H9 (cell line): ENCODE data around the gene CLPSL1. TPM values are rescaled to one million over a fixed set of nuclear protein-coding genes. Genes with fewer than 3 reads are reported as not detected.
"Not testable (repeated sequence)": the region's sequence is repeated elsewhere in the genome, so short reads cannot be mapped to it uniquely, and the experiment has no call there.

Experiments
- DNase-seq: peaks from one replicate; pipeline ENCODE4 v3.0.0-alpha.2; 2017
- H2AFZ ChIP-seq: one replicate; pipeline ENCODE4 v1.6.1; 2013; ENCODE audit warnings: mild to moderate bottlenecking, low read length, control low read depth, moderate library complexity
- H2AK5ac ChIP-seq: 2 replicates; pipeline ENCODE4 v1.6.1; 2013; ENCODE audit warnings: low read length, control low read depth, mixed read lengths; ENCODE audit not compliant: insufficient read length
- H2BK120ac ChIP-seq: one replicate; pipeline ENCODE4 v1.6.1; 2013; ENCODE audit warnings: low read depth, mild to moderate bottlenecking, low read length, control low read depth, inconsistent platforms; ENCODE audit not compliant: poor library complexity, severe bottlenecking
- H2BK12ac ChIP-seq: 2 replicates; pipeline ENCODE4 v1.6.1; 2013; ENCODE audit warnings: low read length, control low read depth, mixed read lengths, low read depth; ENCODE audit not compliant: insufficient read length
- H2BK15ac ChIP-seq: 2 replicates; pipeline ENCODE4 v1.6.1; 2013; ENCODE audit warnings: low read depth, low read length, control low read depth
- H2BK20ac ChIP-seq: one replicate; pipeline ENCODE4 v1.6.1; 2013; ENCODE audit warnings: low read depth, mild to moderate bottlenecking, low read length, control low read depth, inconsistent platforms; ENCODE audit not compliant: poor library complexity, severe bottlenecking
- H2BK5ac ChIP-seq: 2 replicates; pipeline ENCODE4 v1.6.1; 2013; ENCODE audit warnings: low read length, control low read depth, mixed read lengths; ENCODE audit not compliant: insufficient read length
- H3K14ac ChIP-seq: 2 replicates; pipeline ENCODE4 v1.6.1; 2013; ENCODE audit warnings: low read length, control low read depth; ENCODE audit not compliant: insufficient read depth
- H3K18ac ChIP-seq: 2 replicates; pipeline ENCODE4 v1.6.1; 2013; ENCODE audit warnings: low read depth, mild to moderate bottlenecking, mixed read lengths, low read length, control low read depth; ENCODE audit not compliant: insufficient read length
- H3K23ac ChIP-seq: 2 replicates; pipeline ENCODE4 v1.6.1; 2013; ENCODE audit warnings: low read length, control low read depth, mixed read lengths, low read depth; ENCODE audit not compliant: insufficient read length
- H3K23me2 ChIP-seq: 2 replicates; pipeline ENCODE4 v1.6.1; 2013; ENCODE audit warnings: low read depth, mild to moderate bottlenecking, mixed read lengths, low read length, control low read depth; ENCODE audit not compliant: insufficient read length, poor library complexity, severe bottlenecking
- H3K27ac ChIP-seq: 2 replicates; pipeline ENCODE4 v1.5.1; 2013; ENCODE audit warnings: low read length, control low read depth, mixed read lengths, low read depth; ENCODE audit not compliant: insufficient read length
- H3K27me3 ChIP-seq: 2 replicates; pipeline ENCODE4 v1.6.1; 2013; ENCODE audit warnings: low read length, control low read depth, inconsistent platforms; ENCODE audit not compliant: insufficient read depth
- H3K4ac ChIP-seq: 2 replicates; pipeline ENCODE4 v1.6.1; 2013; ENCODE audit warnings: low read depth, mild to moderate bottlenecking, control low read depth, inconsistent platforms, low read length, moderate library complexity
- H3K4me1 ChIP-seq: 2 replicates; pipeline ENCODE4 v1.6.1; 2013; ENCODE audit warnings: low read length, control low read depth, inconsistent platforms; ENCODE audit not compliant: insufficient read depth
- H3K4me2 ChIP-seq: 2 replicates; pipeline ENCODE4 v1.6.1; 2013; ENCODE audit warnings: low read length, control low read depth, mixed read lengths; ENCODE audit not compliant: insufficient read length, insufficient read depth
- H3K56ac ChIP-seq: 2 replicates; pipeline ENCODE4 v1.6.1; 2013; ENCODE audit warnings: low read depth, mild to moderate bottlenecking, mixed read lengths, low read length, control low read depth; ENCODE audit not compliant: insufficient read length
- H3K79me1 ChIP-seq: 2 replicates; pipeline ENCODE4 v1.6.1; 2013; ENCODE audit warnings: low read depth, mild to moderate bottlenecking, moderate library complexity, low read length, control low read depth, inconsistent platforms; ENCODE audit not compliant: insufficient read depth, poor library complexity, severe bottlenecking
- H3K79me2 ChIP-seq: 2 replicates; pipeline ENCODE4 v1.6.1; 2013; ENCODE audit warnings: low read length, control low read depth, inconsistent platforms; ENCODE audit not compliant: insufficient read depth
- H3K9ac ChIP-seq: 2 replicates; pipeline ENCODE4 v1.6.1; 2013; ENCODE audit warnings: low read length, control low read depth, mixed read lengths; ENCODE audit not compliant: insufficient read length; ENCODE audit errors: extremely low read depth
- H3K9me3 ChIP-seq: one replicate; pipeline ENCODE4 v1.6.1; 2013; ENCODE audit warnings: low read depth, low read length, inconsistent platforms; ENCODE audit not compliant: control insufficient read depth
- H3T11ph ChIP-seq: one replicate; pipeline ENCODE4 v1.6.1; 2013; ENCODE audit warnings: mild to moderate bottlenecking, low read length, control low read depth, inconsistent platforms
- H4K20me1 ChIP-seq: one replicate; pipeline ENCODE4 v1.6.1; 2013; ENCODE audit not compliant: control insufficient read depth, insufficient read length, insufficient read depth
- H4K5ac ChIP-seq: 2 replicates; pipeline ENCODE4 v1.6.1; 2013; ENCODE audit warnings: low read depth, mild to moderate bottlenecking, mixed read lengths, low read length, control low read depth; ENCODE audit not compliant: insufficient read length
- H4K8ac ChIP-seq: replicated peaks from 2 replicates; pipeline ENCODE4 v1.6.1; 2013; ENCODE audit warnings: low read length, control low read depth, mixed read lengths, low read depth; ENCODE audit not compliant: insufficient read length
- H4K91ac ChIP-seq: 2 replicates; pipeline ENCODE4 v1.6.1; 2013; ENCODE audit warnings: low read depth, mild to moderate bottlenecking, moderate library complexity, mixed read lengths, low read length, control low read depth; ENCODE audit not compliant: insufficient read length
- H3K27ac Mint-ChIP-seq, 3 experiments: 2 replicates in 2 of 3; 3 replicates in 1 of 3; pipeline ENCODE4 v1.8.0; 2020 to 2021; ENCODE audit warnings: mixed read lengths in 3 of 3, mild to moderate bottlenecking in 1 of 3, moderate library complexity in 1 of 3
- H3K27me3 Mint-ChIP-seq: 2 replicates; pipeline ENCODE4 v1.8.0; 2021; ENCODE audit warnings: low read depth, mild to moderate bottlenecking, moderate library complexity, mixed read lengths
- H3K36me3 Mint-ChIP-seq, 3 experiments: 2 replicates in 2 of 3; 3 replicates in 1 of 3; pipeline ENCODE4 v1.8.0; 2020 to 2021; ENCODE audit warnings: low read depth in 3 of 3, mixed read lengths in 3 of 3; ENCODE audit not compliant: insufficient read depth in 1 of 3
- H3K4me1 Mint-ChIP-seq, 2 experiments: 2 replicates each; pipeline ENCODE4 v1.8.0; 2020; ENCODE audit warnings: mixed read lengths in 2 of 2
- H3K4me3 Mint-ChIP-seq, 2 experiments: 2 replicates in 1 of 2; 3 replicates in 1 of 2; pipeline ENCODE4 v1.8.0; 2020 to 2021; ENCODE audit warnings: mild to moderate bottlenecking in 2 of 2, mixed read lengths in 2 of 2, moderate library complexity in 1 of 2
- H3K9me3 Mint-ChIP-seq, 2 experiments: 2 replicates in 1 of 2; 3 replicates in 1 of 2; pipeline ENCODE4 v1.8.0; 2020; ENCODE audit warnings: mild to moderate bottlenecking in 2 of 2, mixed read lengths in 2 of 2, moderate library complexity in 1 of 2
- WGBS: extraction: QIAGEN DNeasy Blood & Tissue Kit; methylation state at CpG from one replicate; pipeline ENCODE4 v1.1.7; 2013; ENCODE audit warnings: missing lambda C conversion rate, low lambda C conversion rate, mixed read lengths; ENCODE audit not compliant: insufficient read length; ENCODE audit errors: extremely low coverage; 5-methylcytosine and 5-hydroxymethylcytosine counted together
- total RNA-seq: library from RNA; stranded (reverse); gene quantifications from 2 replicates; pipeline ENCODE4 v1.2.1, GENCODE V29; 2021
- TF ChIP-seq, protein P1 (sequence below): fragments of 200-600 bp; sonication (generic); conservative IDR thresholded peaks from 3 replicates; pipeline ENCODE4 v1.8.0; 2021; ENCODE audit warnings: antibody characterized with exemption, mild to moderate bottlenecking

The CLPSL1 gene
- total RNA-seq, 1 experiment from 2014 or later = not detected

DNA sequence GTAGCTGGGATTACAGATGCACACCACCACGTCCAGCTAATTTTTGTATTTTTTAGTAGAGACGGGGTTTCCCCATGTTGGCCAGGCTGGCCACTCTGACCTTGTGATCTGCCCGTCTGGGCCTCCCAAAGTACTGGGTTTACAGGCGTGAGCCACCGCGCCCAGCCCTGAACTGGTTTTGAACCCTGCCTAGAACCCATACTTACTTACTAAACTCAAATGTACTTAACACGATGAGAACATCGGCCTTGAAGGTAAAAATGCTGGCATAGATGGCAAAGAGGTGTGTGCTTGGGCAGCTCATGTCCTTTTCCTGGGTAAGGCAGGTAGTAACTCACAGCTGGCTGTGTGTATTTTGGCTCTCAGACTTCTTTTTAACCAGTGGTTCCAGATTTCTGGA, 47.2 kb upstream of the CLPSL1 start:
- Histone ChIP-seq H3K18ac (no peak overlapping the region), H2AK5ac (no peak overlapping the region), H3K27ac (no peak overlapping the region), H3K56ac (no peak overlapping the region), H3K14ac (no peak overlapping the region), H3K9ac (no peak overlapping the region), H4K5ac (no peak overlapping the region), H2BK120ac (no peak overlapping the region), H3K9me3 (no peaks in the 10 kb centered on the region), H3K4ac (no peak overlapping the region), H3K79me2 (no peaks in the 10 kb centered on the region), H4K20me1 (no peaks in the 10 kb centered on the region), H3K79me1 (no peaks in the 10 kb centered on the region), H4K91ac (no peak overlapping the region), H3K27me3 (no peaks in the 10 kb centered on the region), H3K4me1 (peaks cover 12% of the 10 kb centered on the region), H3T11ph (no peak overlapping the region), H2BK20ac (no peak overlapping the region), H2BK12ac (no peak overlapping the region), H2BK5ac (no peak overlapping the region), H2BK15ac (no peak overlapping the region), H4K8ac (no peak overlapping the region), H3K23ac (no peak overlapping the region), H2AFZ (no peak overlapping the region), H3K23me2 (peaks cover 3% of the 10 kb centered on the region), H3K4me2 (no peak overlapping the region)
- no peak for DNase-seq
- H3K4me1 Mint-ChIP-seq = peaks cover 56 to 59% of the 10 kb centered on the region in 2 experiments
- H3K27ac Mint-ChIP-seq = no peak overlapping the region
- H3K36me3 Mint-ChIP-seq = no peaks in the 10 kb centered on the region; a peak in 1 of 7 replicates
- no peak overlapping the region; a peak in 1 of 5 replicates for H3K4me3 Mint-ChIP-seq
- WGBS = no CpG with 5 or more reads among the region's 8 CpGs
- no peaks in the 10 kb centered on the region for H3K9me3 Mint-ChIP-seq
- peaks cover 7% of the 10 kb centered on the region for H3K27me3 Mint-ChIP-seq
- TF ChIP-seq, protein P1, sequence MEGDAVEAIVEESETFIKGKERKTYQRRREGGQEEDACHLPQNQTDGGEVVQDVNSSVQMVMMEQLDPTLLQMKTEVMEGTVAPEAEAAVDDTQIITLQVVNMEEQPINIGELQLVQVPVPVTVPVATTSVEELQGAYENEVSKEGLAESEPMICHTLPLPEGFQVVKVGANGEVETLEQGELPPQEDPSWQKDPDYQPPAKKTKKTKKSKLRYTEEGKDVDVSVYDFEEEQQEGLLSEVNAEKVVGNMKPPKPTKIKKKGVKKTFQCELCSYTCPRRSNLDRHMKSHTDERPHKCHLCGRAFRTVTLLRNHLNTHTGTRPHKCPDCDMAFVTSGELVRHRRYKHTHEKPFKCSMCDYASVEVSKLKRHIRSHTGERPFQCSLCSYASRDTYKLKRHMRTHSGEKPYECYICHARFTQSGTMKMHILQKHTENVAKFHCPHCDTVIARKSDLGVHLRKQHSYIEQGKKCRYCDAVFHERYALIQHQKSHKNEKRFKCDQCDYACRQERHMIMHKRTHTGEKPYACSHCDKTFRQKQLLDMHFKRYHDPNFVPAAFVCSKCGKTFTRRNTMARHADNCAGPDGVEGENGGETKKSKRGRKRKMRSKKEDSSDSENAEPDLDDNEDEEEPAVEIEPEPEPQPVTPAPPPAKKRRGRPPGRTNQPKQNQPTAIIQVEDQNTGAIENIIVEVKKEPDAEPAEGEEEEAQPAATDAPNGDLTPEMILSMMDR = no peak

DNA sequence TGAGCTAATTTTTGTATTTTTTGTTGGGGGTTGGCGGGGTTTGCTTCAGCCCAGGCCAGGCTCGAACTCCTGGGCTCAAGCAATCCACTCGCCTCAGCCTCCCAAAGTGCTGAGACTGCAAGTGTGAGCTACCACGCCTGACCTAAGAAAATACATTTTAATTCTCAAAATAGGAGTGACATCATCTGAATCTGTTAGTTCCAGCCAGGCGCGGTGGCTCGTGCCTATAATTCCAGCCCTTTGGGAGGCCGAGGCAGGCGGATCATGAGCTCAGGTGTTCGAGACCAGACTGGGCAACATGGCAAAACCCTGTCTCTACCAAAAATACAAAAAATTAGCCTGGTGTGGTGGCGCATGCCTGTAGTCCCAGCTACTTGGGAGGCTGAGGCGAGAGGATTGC, 46.5 kb upstream of the CLPSL1 start:
- H3K4ac ChIP-seq, H3K79me2 ChIP-seq, H3K4me1 ChIP-seq, H2BK15ac ChIP-seq, H2BK120ac ChIP-seq, DNase-seq, H3K9me3 ChIP-seq, H3K79me1 ChIP-seq, H3K56ac ChIP-seq, H3K36me3 Mint-ChIP-seq, H4K91ac ChIP-seq, H3K14ac ChIP-seq, H2AK5ac ChIP-seq, H2BK20ac ChIP-seq, H3K27me3 Mint-ChIP-seq, H4K20me1 ChIP-seq, H3K9ac ChIP-seq, H3K4me2 ChIP-seq, H3K23ac ChIP-seq, H2BK12ac ChIP-seq, H2AFZ ChIP-seq, H4K5ac ChIP-seq, H3K27ac Mint-ChIP-seq, H3K27ac ChIP-seq, H3K4me3 Mint-ChIP-seq, H3T11ph ChIP-seq, H3K27me3 ChIP-seq, H2BK5ac ChIP-seq, H3K9me3 Mint-ChIP-seq, H3K18ac ChIP-seq, H3K23me2 ChIP-seq, H4K8ac ChIP-seq: not testable (repeated sequence)
- WGBS = no CpG with 5 or more reads among the region's 12 CpGs
- peaks cover 57 to 58% of the 10 kb centered on the region in 2 experiments for H3K4me1 Mint-ChIP-seq
